H9 (cell line): Measurements from ENCODE around the gene MCEMP1. TPM values are rescaled to one million over a fixed set of nuclear protein-coding genes. Genes with fewer than 3 reads are reported as not detected.

ENCODE experiments used
- DNase-seq: peaks from one replicate; pipeline ENCODE4 v3.0.0-alpha.2; 2017
- H2AFZ ChIP-seq: one replicate; pipeline ENCODE4 v1.6.1; 2013; ENCODE audit warnings: mild to moderate bottlenecking, low read length, control low read depth, moderate library complexity
- H2AK5ac ChIP-seq: 2 replicates; pipeline ENCODE4 v1.6.1; 2013; ENCODE audit warnings: low read length, control low read depth, mixed read lengths; ENCODE audit not compliant: insufficient read length
- H2BK120ac ChIP-seq: one replicate; pipeline ENCODE4 v1.6.1; 2013; ENCODE audit warnings: low read depth, mild to moderate bottlenecking, low read length, control low read depth, inconsistent platforms; ENCODE audit not compliant: poor library complexity, severe bottlenecking
- H2BK12ac ChIP-seq: 2 replicates; pipeline ENCODE4 v1.6.1; 2013; ENCODE audit warnings: low read length, control low read depth, mixed read lengths, low read depth; ENCODE audit not compliant: insufficient read length
- H2BK15ac ChIP-seq: 2 replicates; pipeline ENCODE4 v1.6.1; 2013; ENCODE audit warnings: low read depth, low read length, control low read depth
- H2BK20ac ChIP-seq: one replicate; pipeline ENCODE4 v1.6.1; 2013; ENCODE audit warnings: low read depth, mild to moderate bottlenecking, low read length, control low read depth, inconsistent platforms; ENCODE audit not compliant: poor library complexity, severe bottlenecking
- H2BK5ac ChIP-seq: 2 replicates; pipeline ENCODE4 v1.6.1; 2013; ENCODE audit warnings: low read length, control low read depth, mixed read lengths; ENCODE audit not compliant: insufficient read length
- H3K14ac ChIP-seq: 2 replicates; pipeline ENCODE4 v1.6.1; 2013; ENCODE audit warnings: low read length, control low read depth; ENCODE audit not compliant: insufficient read depth
- H3K18ac ChIP-seq: 2 replicates; pipeline ENCODE4 v1.6.1; 2013; ENCODE audit warnings: low read depth, mild to moderate bottlenecking, mixed read lengths, low read length, control low read depth; ENCODE audit not compliant: insufficient read length
- H3K23ac ChIP-seq: 2 replicates; pipeline ENCODE4 v1.6.1; 2013; ENCODE audit warnings: low read length, control low read depth, mixed read lengths, low read depth; ENCODE audit not compliant: insufficient read length
- H3K23me2 ChIP-seq: 2 replicates; pipeline ENCODE4 v1.6.1; 2013; ENCODE audit warnings: low read depth, mild to moderate bottlenecking, mixed read lengths, low read length, control low read depth; ENCODE audit not compliant: insufficient read length, poor library complexity, severe bottlenecking
- H3K27ac ChIP-seq: 2 replicates; pipeline ENCODE4 v1.5.1; 2013; ENCODE audit warnings: low read length, control low read depth, mixed read lengths, low read depth; ENCODE audit not compliant: insufficient read length
- H3K27me3 ChIP-seq: 2 replicates; pipeline ENCODE4 v1.6.1; 2013; ENCODE audit warnings: low read length, control low read depth, inconsistent platforms; ENCODE audit not compliant: insufficient read depth
- H3K4ac ChIP-seq: 2 replicates; pipeline ENCODE4 v1.6.1; 2013; ENCODE audit warnings: low read depth, mild to moderate bottlenecking, control low read depth, inconsistent platforms, low read length, moderate library complexity
- H3K4me1 ChIP-seq: 2 replicates; pipeline ENCODE4 v1.6.1; 2013; ENCODE audit warnings: low read length, control low read depth, inconsistent platforms; ENCODE audit not compliant: insufficient read depth
- H3K4me2 ChIP-seq: 2 replicates; pipeline ENCODE4 v1.6.1; 2013; ENCODE audit warnings: low read length, control low read depth, mixed read lengths; ENCODE audit not compliant: insufficient read length, insufficient read depth
- H3K56ac ChIP-seq: 2 replicates; pipeline ENCODE4 v1.6.1; 2013; ENCODE audit warnings: low read depth, mild to moderate bottlenecking, mixed read lengths, low read length, control low read depth; ENCODE audit not compliant: insufficient read length
- H3K79me1 ChIP-seq: 2 replicates; pipeline ENCODE4 v1.6.1; 2013; ENCODE audit warnings: low read depth, mild to moderate bottlenecking, moderate library complexity, low read length, control low read depth, inconsistent platforms; ENCODE audit not compliant: insufficient read depth, poor library complexity, severe bottlenecking
- H3K79me2 ChIP-seq: 2 replicates; pipeline ENCODE4 v1.6.1; 2013; ENCODE audit warnings: low read length, control low read depth, inconsistent platforms; ENCODE audit not compliant: insufficient read depth
- H3K9ac ChIP-seq: 2 replicates; pipeline ENCODE4 v1.6.1; 2013; ENCODE audit warnings: low read length, control low read depth, mixed read lengths; ENCODE audit not compliant: insufficient read length; ENCODE audit errors: extremely low read depth
- H3K9me3 ChIP-seq: one replicate; pipeline ENCODE4 v1.6.1; 2013; ENCODE audit warnings: low read depth, low read length, inconsistent platforms; ENCODE audit not compliant: control insufficient read depth
- H3T11ph ChIP-seq: one replicate; pipeline ENCODE4 v1.6.1; 2013; ENCODE audit warnings: mild to moderate bottlenecking, low read length, control low read depth, inconsistent platforms
- H4K20me1 ChIP-seq: one replicate; pipeline ENCODE4 v1.6.1; 2013; ENCODE audit not compliant: control insufficient read depth, insufficient read length, insufficient read depth
- H4K5ac ChIP-seq: 2 replicates; pipeline ENCODE4 v1.6.1; 2013; ENCODE audit warnings: low read depth, mild to moderate bottlenecking, mixed read lengths, low read length, control low read depth; ENCODE audit not compliant: insufficient read length
- H4K8ac ChIP-seq: replicated peaks from 2 replicates; pipeline ENCODE4 v1.6.1; 2013; ENCODE audit warnings: low read length, control low read depth, mixed read lengths, low read depth; ENCODE audit not compliant: insufficient read length
- H4K91ac ChIP-seq: 2 replicates; pipeline ENCODE4 v1.6.1; 2013; ENCODE audit warnings: low read depth, mild to moderate bottlenecking, moderate library complexity, mixed read lengths, low read length, control low read depth; ENCODE audit not compliant: insufficient read length
- H3K27ac Mint-ChIP-seq, 3 experiments: 2 replicates in 2 of 3; 3 replicates in 1 of 3; pipeline ENCODE4 v1.8.0; 2020 to 2021; ENCODE audit warnings: mixed read lengths in 3 of 3, mild to moderate bottlenecking in 1 of 3, moderate library complexity in 1 of 3
- H3K27me3 Mint-ChIP-seq: 2 replicates; pipeline ENCODE4 v1.8.0; 2021; ENCODE audit warnings: low read depth, mild to moderate bottlenecking, moderate library complexity, mixed read lengths
- H3K36me3 Mint-ChIP-seq, 3 experiments: 2 replicates in 2 of 3; 3 replicates in 1 of 3; pipeline ENCODE4 v1.8.0; 2020 to 2021; ENCODE audit warnings: low read depth in 3 of 3, mixed read lengths in 3 of 3; ENCODE audit not compliant: insufficient read depth in 1 of 3
- H3K4me1 Mint-ChIP-seq, 2 experiments: 2 replicates each; pipeline ENCODE4 v1.8.0; 2020; ENCODE audit warnings: mixed read lengths in 2 of 2
- H3K4me3 Mint-ChIP-seq, 2 experiments: 2 replicates in 1 of 2; 3 replicates in 1 of 2; pipeline ENCODE4 v1.8.0; 2020 to 2021; ENCODE audit warnings: mild to moderate bottlenecking in 2 of 2, mixed read lengths in 2 of 2, moderate library complexity in 1 of 2
- H3K9me3 Mint-ChIP-seq, 2 experiments: 2 replicates in 1 of 2; 3 replicates in 1 of 2; pipeline ENCODE4 v1.8.0; 2020; ENCODE audit warnings: mild to moderate bottlenecking in 2 of 2, mixed read lengths in 2 of 2, moderate library complexity in 1 of 2
- WGBS: extraction: QIAGEN DNeasy Blood & Tissue Kit; methylation state at CpG from one replicate; pipeline ENCODE4 v1.1.7; 2013; ENCODE audit warnings: missing lambda C conversion rate, low lambda C conversion rate, mixed read lengths; ENCODE audit not compliant: insufficient read length; ENCODE audit errors: extremely low coverage; 5-methylcytosine and 5-hydroxymethylcytosine counted together
- total RNA-seq: library from RNA; stranded (reverse); gene quantifications from 2 replicates; pipeline ENCODE4 v1.2.1, GENCODE V29; 2021
- TF ChIP-seq, protein P1 (sequence below): fragments of 200-600 bp; sonication (generic); conservative IDR thresholded peaks from 3 replicates; pipeline ENCODE4 v1.8.0; 2021; ENCODE audit warnings: antibody characterized with exemption, mild to moderate bottlenecking

Gene MCEMP1
- total RNA-seq, 1 experiment from 2014 or later: not detected

DNA sequence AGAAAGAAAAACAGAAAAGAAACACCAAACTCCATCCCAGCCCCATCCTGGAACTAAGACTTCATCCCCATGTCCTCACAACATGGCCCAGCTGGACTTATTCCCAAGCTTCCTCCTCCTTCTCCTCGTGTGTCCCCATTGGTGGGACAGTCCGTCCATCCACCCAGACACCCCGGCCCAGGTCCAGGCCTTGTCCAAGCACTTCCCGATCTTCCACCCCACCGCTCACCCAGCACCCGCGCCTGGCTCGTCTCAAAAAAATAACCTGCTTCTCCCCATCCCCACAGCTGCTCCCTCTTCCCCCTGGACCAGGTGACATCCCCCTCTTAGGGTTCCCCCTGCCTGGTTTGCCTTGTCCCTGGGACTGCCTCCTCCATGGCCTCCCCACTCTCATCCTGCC lies 26.4 kb downstream of the MCEMP1 start:
- Histone ChIP-seq H3K23me2 (no peaks in the 10 kb centered on the region), H3K56ac (no peak overlapping the region), H3K4me2 (no peak overlapping the region), H3K23ac (no peak overlapping the region), H2BK15ac (no peak overlapping the region), H2AFZ (no peak overlapping the region), H3K9ac (no peak overlapping the region), H4K91ac (no peak overlapping the region), H3K9me3 (no peaks in the 10 kb centered on the region), H2AK5ac (no peak overlapping the region), H4K20me1 (no peaks in the 10 kb centered on the region), H2BK20ac (no peak overlapping the region), H3K4me1 (no peaks in the 10 kb centered on the region), H3K4ac (no peak overlapping the region), H3K27ac (no peak overlapping the region), H3K79me1 (no peaks in the 10 kb centered on the region), H3K14ac (no peak overlapping the region; the same call in 1 of the 2 replicates), H4K5ac (no peak overlapping the region), H3K27me3 (no peaks in the 10 kb centered on the region), H2BK12ac (no peak overlapping the region), H3K18ac (no peak overlapping the region), H4K8ac (no peak overlapping the region), H3T11ph (no peak overlapping the region), H2BK5ac (no peak overlapping the region), H3K79me2 (no peaks in the 10 kb centered on the region), H2BK120ac (no peak overlapping the region)
- WGBS: no CpG with 5 or more reads among the region's 8 CpGs
- DNase-seq: peak; percentile 47
- peaks cover 55% of the 10 kb centered on the region for H3K27me3 Mint-ChIP-seq
- peaks cover 8 to 18% of the 10 kb centered on the region in 2 experiments for H3K4me1 Mint-ChIP-seq
- TF ChIP-seq, protein P1, sequence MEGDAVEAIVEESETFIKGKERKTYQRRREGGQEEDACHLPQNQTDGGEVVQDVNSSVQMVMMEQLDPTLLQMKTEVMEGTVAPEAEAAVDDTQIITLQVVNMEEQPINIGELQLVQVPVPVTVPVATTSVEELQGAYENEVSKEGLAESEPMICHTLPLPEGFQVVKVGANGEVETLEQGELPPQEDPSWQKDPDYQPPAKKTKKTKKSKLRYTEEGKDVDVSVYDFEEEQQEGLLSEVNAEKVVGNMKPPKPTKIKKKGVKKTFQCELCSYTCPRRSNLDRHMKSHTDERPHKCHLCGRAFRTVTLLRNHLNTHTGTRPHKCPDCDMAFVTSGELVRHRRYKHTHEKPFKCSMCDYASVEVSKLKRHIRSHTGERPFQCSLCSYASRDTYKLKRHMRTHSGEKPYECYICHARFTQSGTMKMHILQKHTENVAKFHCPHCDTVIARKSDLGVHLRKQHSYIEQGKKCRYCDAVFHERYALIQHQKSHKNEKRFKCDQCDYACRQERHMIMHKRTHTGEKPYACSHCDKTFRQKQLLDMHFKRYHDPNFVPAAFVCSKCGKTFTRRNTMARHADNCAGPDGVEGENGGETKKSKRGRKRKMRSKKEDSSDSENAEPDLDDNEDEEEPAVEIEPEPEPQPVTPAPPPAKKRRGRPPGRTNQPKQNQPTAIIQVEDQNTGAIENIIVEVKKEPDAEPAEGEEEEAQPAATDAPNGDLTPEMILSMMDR: no peak
- H3K4me3 Mint-ChIP-seq: no peak overlapping the region
- no peaks in the 10 kb centered on the region; a peak in 1 of 7 replicates for H3K36me3 Mint-ChIP-seq
- no peaks in the 10 kb centered on the region for H3K9me3 Mint-ChIP-seq
- H3K27ac Mint-ChIP-seq: 0 out of 7 replicates have a peak overlapping the region, but pooled peaks of 1 of the 3 experiments have one; percentile 22
